ENCODE results near the gene TMEM131. TPM values are rescaled to one million over a fixed set of nuclear protein-coding genes. Genes with fewer than 3 reads are reported as not detected.

Gene TMEM131
- total RNA-seq, 2 experiments from 2014 or later, result 17.4 to 32.3 TPM

GRCh38 chr2:97765933-97766332 is 229.8 kb downstream of the TMEM131 start:
- H3K9me3 ChIP-seq (ENCODE audit: low read length), result no peaks in the 10 kb centered on the region
- H2AFZ ChIP-seq (ENCODE audit: low read length), result no peak overlapping the region
- H3K4me3 ChIP-seq (ENCODE audit: low read depth, low read length, poor library complexity, severe bottlenecking), result no peak overlapping the region
- no peak overlapping the region for H3K4me2 ChIP-seq (ENCODE audit: low read length)
- no peak overlapping the region for H3K27ac ChIP-seq (ENCODE audit: low read depth, low read length, poor library complexity, severe bottlenecking)
- CTCF ChIA-PET (ENCODE audit: unreplicated experiment), result no interaction called here
- no peaks in the 10 kb centered on the region for H3K9me2 ChIP-seq (ENCODE audit: insufficient read depth, low read length)
- H3K4me1 ChIP-seq (ENCODE audit: insufficient read depth, low read length, poor library complexity, severe bottlenecking), result no peaks in the 10 kb centered on the region
- POLR2A ChIA-PET, result interaction anchor here (0.9 kb wide), 1 partner anchor 150 kb away, joined by 3 read pairs; no protein-coding TSS in a partner anchor
- BruUV-seq (replicated peaks), result no TSS peak
- no peaks in the 10 kb centered on the region for H4K20me1 ChIP-seq (ENCODE audit: insufficient read depth, low read length)
- no peak for DNase-seq (ENCODE audit: low spot score)
- H3K36me3 ChIP-seq (ENCODE audit: insufficient read depth, low read length), result peaks cover 20% of the 10 kb centered on the region; the same call in 1 of the 2 replicates
- intact Hi-C loops (cut with micrococcal nuclease; ENCODE audit: unreplicated experiment), result no loop called here
- H3K79me2 ChIP-seq (ENCODE audit: insufficient read depth, low read depth, low read length), result no peaks in the 10 kb centered on the region
- TF ChIP-seq, protein P1, sequence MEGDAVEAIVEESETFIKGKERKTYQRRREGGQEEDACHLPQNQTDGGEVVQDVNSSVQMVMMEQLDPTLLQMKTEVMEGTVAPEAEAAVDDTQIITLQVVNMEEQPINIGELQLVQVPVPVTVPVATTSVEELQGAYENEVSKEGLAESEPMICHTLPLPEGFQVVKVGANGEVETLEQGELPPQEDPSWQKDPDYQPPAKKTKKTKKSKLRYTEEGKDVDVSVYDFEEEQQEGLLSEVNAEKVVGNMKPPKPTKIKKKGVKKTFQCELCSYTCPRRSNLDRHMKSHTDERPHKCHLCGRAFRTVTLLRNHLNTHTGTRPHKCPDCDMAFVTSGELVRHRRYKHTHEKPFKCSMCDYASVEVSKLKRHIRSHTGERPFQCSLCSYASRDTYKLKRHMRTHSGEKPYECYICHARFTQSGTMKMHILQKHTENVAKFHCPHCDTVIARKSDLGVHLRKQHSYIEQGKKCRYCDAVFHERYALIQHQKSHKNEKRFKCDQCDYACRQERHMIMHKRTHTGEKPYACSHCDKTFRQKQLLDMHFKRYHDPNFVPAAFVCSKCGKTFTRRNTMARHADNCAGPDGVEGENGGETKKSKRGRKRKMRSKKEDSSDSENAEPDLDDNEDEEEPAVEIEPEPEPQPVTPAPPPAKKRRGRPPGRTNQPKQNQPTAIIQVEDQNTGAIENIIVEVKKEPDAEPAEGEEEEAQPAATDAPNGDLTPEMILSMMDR (conservative IDR thresholded peaks at IDR 0.05; ENCODE audit: low read length), result no peak
- no peak for TF ChIP-seq EZH2phosphoT487 (IDR thresholded peaks at IDR 0.05; ENCODE audit: borderline replicate concordance, low read depth, low read length)

DNA sequence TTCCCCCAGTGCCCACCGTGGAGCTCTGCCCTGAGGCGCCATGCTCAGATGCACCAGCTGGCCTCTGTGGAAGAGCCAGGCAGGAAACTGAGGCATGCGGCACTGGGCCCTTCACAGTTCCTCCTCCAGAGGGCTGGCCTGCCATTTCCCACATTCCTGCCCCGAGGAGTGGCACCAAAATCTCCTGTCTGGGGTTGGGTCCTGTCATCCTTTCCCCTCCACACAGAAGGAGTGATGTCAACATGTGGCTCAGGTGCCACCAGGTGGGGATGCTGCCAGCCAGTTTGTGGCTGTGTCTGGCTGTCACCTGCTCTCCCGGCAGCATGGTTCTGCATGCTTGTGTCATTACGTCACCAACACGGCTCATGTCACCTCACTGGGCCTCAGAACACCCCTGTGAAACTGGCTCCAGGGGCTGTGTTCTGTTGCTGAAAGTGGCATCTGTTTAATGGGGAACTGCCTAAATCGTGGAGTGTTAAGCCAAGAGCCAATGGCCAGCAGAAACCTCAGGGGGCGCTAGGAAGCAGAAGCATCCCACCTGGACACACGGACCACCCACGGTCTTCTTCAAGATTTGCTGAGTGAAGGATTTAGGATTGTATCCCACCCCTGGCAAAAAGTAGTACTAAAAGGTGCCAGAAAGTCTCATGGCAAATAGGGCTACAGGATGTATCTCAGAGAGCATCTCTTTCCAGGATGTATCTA is 231.0 kb downstream of the TMEM131 start:
- POLR2A ChIA-PET, result interaction anchor here (0.6 kb wide), 1 partner anchor 253 kb away, joined by 4 read pairs; no protein-coding TSS in a partner anchor

More for the DNA sequence above, 231.0 kb downstream of the TMEM131 start:
- no TSS peak for BruUV-seq (replicated peaks)
- no peak overlapping the region for H2AFZ ChIP-seq (ENCODE audit: low read length)
- H3K4me1 ChIP-seq (ENCODE audit: insufficient read depth, low read length, poor library complexity, severe bottlenecking), result no peaks in the 10 kb centered on the region
- no peak overlapping the region for H3K27ac ChIP-seq (ENCODE audit: low read depth, low read length, poor library complexity, severe bottlenecking)
- no peaks in the 10 kb centered on the region for H3K9me3 ChIP-seq (ENCODE audit: low read length)
- no peak overlapping the region for H3K4me3 ChIP-seq (ENCODE audit: low read depth, low read length, poor library complexity, severe bottlenecking)
- intact Hi-C loops (cut with micrococcal nuclease; ENCODE audit: unreplicated experiment), result no loop called here
- no peaks in the 10 kb centered on the region for H3K79me2 ChIP-seq (ENCODE audit: insufficient read depth, low read depth, low read length)
- H4K20me1 ChIP-seq (ENCODE audit: insufficient read depth, low read length), result no peaks in the 10 kb centered on the region
- TF ChIP-seq, protein P1 (conservative IDR thresholded peaks at IDR 0.05; ENCODE audit: low read length), result no peak
- no peak for TF ChIP-seq EZH2phosphoT487 (IDR thresholded peaks at IDR 0.05; ENCODE audit: borderline replicate concordance, low read depth, low read length)
- CTCF ChIA-PET (ENCODE audit: unreplicated experiment), result no interaction called here
- H3K9me2 ChIP-seq (ENCODE audit: insufficient read depth, low read length), result no peaks in the 10 kb centered on the region
- DNase-seq (ENCODE audit: low spot score), result no peak
- peaks cover 24% of the 10 kb centered on the region; the same call in 1 of the 2 replicates for H3K36me3 ChIP-seq (ENCODE audit: insufficient read depth, low read length)
- H3K4me2 ChIP-seq (ENCODE audit: low read length), result no peak overlapping the region
